ENCODE results near the gene RASA1.
"Not testable (repeated sequence)": the region's sequence is repeated elsewhere in the genome, so short reads cannot be mapped to it uniquely, and the experiment has no call there.

Gene RASA1

GRCh38 chr5:87282269-87282668 is 14.6 kb downstream of the RASA1 start:
- DNase-seq (ENCODE audit: low read depth in 2 of 2), result no peak

GRCh38 chr5:87287266-87287665 is 19.6 kb downstream of the RASA1 start:
- DNase-seq (ENCODE audit: low read depth in 2 of 2), result not testable (repeated sequence)

- no peak for DNase-seq (ENCODE audit: low read depth in 2 of 2)
These were observed 31.1 kb downstream of the RASA1 start for GRCh38 chr5:87298692-87299362.

- no peak for DNase-seq (ENCODE audit: low read depth in 2 of 2)
These were observed 32.5 kb downstream of the RASA1 start for GRCh38 chr5:87300176-87300575.

GRCh38 chr5:87300744-87301143 is 33.1 kb downstream of the RASA1 start:
- DNase-seq (ENCODE audit: low read depth in 2 of 2), result peak; percentile 7 to 38

GRCh38 chr5:87302061-87302460 is 34.4 kb downstream of the RASA1 start:
- DNase-seq (ENCODE audit: low read depth in 2 of 2), result no peak

- no peak for DNase-seq (ENCODE audit: low read depth in 2 of 2)
These were observed 35.6 kb downstream of the RASA1 start for GRCh38 chr5:87303324-87303723.

GRCh38 chr5:87306090-87306489 is 38.4 kb downstream of the RASA1 start:
- not testable (repeated sequence) for DNase-seq (ENCODE audit: low read depth in 2 of 2)

- no peak for DNase-seq (ENCODE audit: low read depth in 2 of 2)
These were observed 40.2 kb downstream of the RASA1 start for GRCh38 chr5:87307796-87308423.

GRCh38 chr5:87311405-87312279 is 44.0 kb downstream of the RASA1 start:
- no peak for DNase-seq (ENCODE audit: low read depth in 2 of 2)

GRCh38 chr5:87313216-87313615 is 45.5 kb downstream of the RASA1 start:
- no peak for DNase-seq (ENCODE audit: low read depth in 2 of 2)

- no peak for DNase-seq (ENCODE audit: low read depth in 2 of 2)
These were observed 51.8 kb downstream of the RASA1 start for GRCh38 chr5:87319469-87319868.

GRCh38 chr5:87321605-87322004 is 53.9 kb downstream of the RASA1 start:
- DNase-seq (ENCODE audit: low read depth in 2 of 2), result no peak

- DNase-seq (ENCODE audit: low read depth in 2 of 2), result no peak
These were observed 54.7 kb downstream of the RASA1 start for GRCh38 chr5:87322381-87322780.

GRCh38 chr5:87327998-87328397 is 60.3 kb downstream of the RASA1 start:
- DNase-seq (ENCODE audit: low read depth in 2 of 2), result no peak

GRCh38 chr5:87329114-87329513 is 61.4 kb downstream of the RASA1 start:
- no peak for DNase-seq (ENCODE audit: low read depth in 2 of 2)

GRCh38 chr5:87339986-87340385 is 72.3 kb downstream of the RASA1 start:
- no peak for DNase-seq (ENCODE audit: low read depth in 2 of 2)

GRCh38 chr5:87340716-87341115 is 73.0 kb downstream of the RASA1 start:
- DNase-seq (ENCODE audit: low read depth in 2 of 2), result no peak

GRCh38 chr5:87347272-87347671 is 79.6 kb downstream of the RASA1 start:
- DNase-seq (ENCODE audit: low read depth in 2 of 2), result no peak

GRCh38 chr5:87347841-87348240 is 80.2 kb downstream of the RASA1 start:
- no peak for DNase-seq (ENCODE audit: low read depth in 2 of 2)

- DNase-seq (ENCODE audit: low read depth in 2 of 2), result no peak
These were observed 86.8 kb downstream of the RASA1 start for GRCh38 chr5:87354496-87354895.

- DNase-seq (ENCODE audit: low read depth in 2 of 2), result no peak
These were observed 91.4 kb downstream of the RASA1 start for GRCh38 chr5:87359106-87359505.

GRCh38 chr5:87360132-87360531 is 92.4 kb downstream of the RASA1 start:
- DNase-seq (ENCODE audit: low read depth in 2 of 2), result no peak

All from stimulated activated CD4-positive, alpha-beta T cell treated with anti-CD3 and anti-CD28 coated beads, Interleukin-1b, Interleukin-23, amount 100 ng/mL, for 4 hours (primary cell).